RPMI7951 (cell line): ENCODE data around the gene AMOTL1. TPM values are rescaled to one million over a fixed set of nuclear protein-coding genes. Genes with fewer than 3 reads are reported as not detected.
"Not testable (repeated sequence)": the region's sequence is repeated elsewhere in the genome, so short reads cannot be mapped to it uniquely, and the experiment has no call there.

Experiments
- DNase-seq: peaks from one replicate; pipeline ENCODE4 v3.0.0-alpha.2; 2012; ENCODE audit warnings: low read depth
- total RNA-seq: library from RNA; depleted of rRNA; stranded (reverse); fragments of >200 nt; shearing (Covaris generic); gene quantifications from 2 replicates; pipeline ENCODE4 v1.2.3, GENCODE V29; 2014

The AMOTL1 gene
- total RNA-seq, 1 experiment from 2014 or later = 24.8 TPM

- no peak for DNase-seq
Measured at GRCh38 chr11:94820480-94820879, 52.3 kb downstream of the AMOTL1 start.

GRCh38 chr11:94821439-94821838 lies 53.3 kb downstream of the AMOTL1 start:
- no peak for DNase-seq

DNA sequence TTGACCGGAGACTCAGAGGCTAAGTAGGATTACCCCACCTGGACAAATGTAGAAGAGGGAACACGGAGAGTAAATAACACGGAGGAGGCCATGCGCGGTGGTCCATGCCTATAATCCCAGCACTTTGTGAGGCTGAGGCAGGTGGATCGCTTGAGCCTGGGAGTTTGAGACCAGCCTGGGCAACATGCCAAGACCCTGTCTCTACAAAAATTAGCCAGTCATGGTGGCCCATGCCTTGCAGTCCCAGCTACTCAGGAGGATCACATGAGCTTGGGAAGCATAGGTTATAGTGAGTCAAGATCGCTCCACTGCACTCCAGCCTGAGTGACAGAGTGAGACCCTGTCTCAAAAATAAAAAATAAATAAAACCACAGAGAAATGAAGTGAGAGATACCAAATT lies 53.9 kb downstream of the AMOTL1 start:
- DNase-seq = no peak

- no peak for DNase-seq
Measured at GRCh38 chr11:94823102-94823732, 55.1 kb downstream of the AMOTL1 start.

DNA sequence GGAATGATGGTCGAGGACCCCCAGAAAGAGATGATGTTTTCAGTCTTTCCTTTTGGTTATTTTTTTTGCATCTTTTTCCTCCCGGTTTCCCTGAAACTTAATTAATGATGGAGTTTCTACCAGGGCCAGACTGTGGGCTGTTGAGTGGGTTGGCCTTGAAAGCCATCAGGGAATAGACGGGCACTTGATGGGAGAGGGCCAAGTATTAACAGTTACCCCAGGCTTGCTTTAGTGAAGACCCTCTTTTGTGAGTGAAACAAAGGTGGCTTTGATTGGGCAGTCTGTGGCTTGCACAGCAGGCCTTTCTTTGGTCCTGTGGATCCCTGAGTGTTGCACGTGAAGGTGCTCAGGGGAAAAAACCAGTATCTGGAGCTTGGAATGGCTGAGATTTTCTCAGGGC lies 56.9 kb downstream of the AMOTL1 start:
- peak; percentile 27 for DNase-seq

- no peak for DNase-seq
Measured at GRCh38 chr11:94825481-94825880, 57.3 kb downstream of the AMOTL1 start.

DNA sequence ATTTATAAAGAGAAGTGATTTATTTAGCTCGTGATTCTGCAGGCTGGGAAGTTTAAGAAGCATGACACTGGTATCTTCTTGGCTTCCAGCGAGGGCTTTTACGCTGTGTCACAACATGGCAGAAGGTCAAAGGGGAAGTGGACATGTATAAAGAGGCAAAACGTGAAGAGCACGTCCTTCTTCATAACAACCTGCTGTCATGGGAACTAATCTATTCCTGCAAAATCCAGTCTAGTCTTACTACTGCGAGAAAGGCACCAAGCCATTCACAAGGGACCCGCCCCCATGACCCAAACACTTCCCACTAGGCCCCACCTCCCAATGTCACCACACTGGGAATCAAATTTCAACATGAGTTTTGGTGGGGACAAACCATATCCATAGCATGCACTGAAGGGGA lies 58.3 kb downstream of the AMOTL1 start:
- no peak for DNase-seq

DNA sequence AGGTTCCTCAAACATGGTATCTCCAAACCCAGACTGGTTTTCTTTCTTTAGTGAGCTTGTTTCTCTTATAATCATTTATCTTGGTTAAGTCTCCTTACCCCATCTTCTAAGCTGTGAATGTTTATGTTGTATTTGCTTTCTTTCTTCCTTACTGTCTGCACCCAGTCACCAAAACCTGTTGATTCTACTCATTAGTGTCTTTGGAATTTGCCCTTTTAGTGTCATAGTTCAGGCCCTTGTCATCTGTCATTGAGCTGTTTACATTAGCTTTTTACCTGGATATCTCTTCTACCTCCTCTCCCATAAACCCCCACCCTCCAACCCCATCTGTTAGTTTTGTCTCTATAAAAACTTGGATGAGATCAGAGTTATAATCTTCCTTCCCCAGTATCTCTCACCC lies 59.9 kb downstream of the AMOTL1 start:
- DNase-seq = no peak

GRCh38 chr11:94830722-94831510 lies 62.8 kb downstream of the AMOTL1 start:
- no peak for DNase-seq

- no peak for DNase-seq
Measured at GRCh38 chr11:94831529-94831928, 63.4 kb downstream of the AMOTL1 start.

DNA sequence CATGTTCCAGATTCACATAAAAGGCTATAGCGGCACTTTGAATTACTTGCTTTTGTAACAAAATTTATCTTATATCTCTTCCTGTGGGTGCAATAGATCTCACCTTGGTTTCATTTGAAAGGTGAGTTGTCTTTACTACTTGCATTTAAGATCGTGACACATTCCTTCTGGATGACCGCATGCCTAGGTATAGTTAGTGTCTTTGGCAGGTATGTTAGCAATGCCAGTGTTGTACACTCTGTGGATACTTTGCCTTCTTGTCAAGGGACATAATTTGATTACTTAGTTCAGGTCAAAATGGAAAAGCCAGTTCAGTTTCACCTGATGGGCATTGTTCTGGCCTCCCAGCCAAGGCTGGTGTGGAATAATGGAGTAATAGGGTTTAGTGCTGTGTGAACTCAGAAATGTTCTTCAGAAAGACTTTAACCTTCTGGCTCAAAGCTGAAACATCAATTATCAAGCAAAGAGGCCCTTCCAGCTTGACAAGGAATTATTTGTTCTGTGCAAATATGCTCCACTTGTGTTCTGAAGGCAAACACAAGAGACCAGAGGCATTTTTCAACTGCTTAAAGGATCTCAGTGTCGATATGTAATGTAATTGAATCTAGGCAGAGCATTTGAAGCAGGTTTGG lies 64.6 kb downstream of the AMOTL1 start:
- no peak for DNase-seq

GRCh38 chr11:94834911-94835593 lies 66.9 kb downstream of the AMOTL1 start:
- DNase-seq = peak; percentile 1

DNA sequence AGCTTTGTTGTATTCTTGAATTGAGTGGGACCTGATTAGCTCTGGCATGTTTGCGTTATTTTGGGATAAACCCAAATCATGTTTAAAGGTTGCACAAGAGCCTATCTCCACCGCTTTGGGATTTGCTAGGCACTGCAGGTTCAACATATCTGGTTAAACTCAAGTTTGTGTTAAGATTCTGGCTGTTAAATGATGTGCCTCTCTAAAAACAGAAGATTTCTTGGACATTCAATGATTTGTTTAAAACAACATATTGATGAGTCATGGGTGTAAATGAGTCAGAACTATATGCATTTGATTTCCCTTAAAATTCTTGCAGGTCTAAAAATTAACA lies 67.4 kb downstream of the AMOTL1 start:
- peak; percentile 4 for DNase-seq

DNA sequence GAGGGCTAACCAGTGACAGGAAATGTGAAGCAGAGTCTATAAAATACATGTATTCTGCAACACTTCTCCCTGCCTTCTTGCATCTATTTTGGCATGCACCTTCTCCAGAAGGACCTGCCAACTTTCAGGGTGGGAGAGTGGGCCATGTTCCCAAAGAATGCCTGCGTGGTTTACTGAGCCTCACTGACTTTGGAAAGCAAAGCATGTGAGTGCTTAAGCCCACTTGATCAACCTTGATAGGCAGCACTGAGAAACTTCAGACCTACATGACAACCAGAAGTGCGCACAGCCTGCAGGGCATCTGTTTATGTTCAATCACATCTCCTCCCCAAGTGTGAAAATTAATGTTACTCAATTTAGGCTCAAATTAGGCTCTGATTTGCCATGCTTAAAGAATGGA lies 69.2 kb downstream of the AMOTL1 start:
- no peak for DNase-seq

- DNase-seq = no peak
Measured at GRCh38 chr11:94838027-94838731, 70.0 kb downstream of the AMOTL1 start.

DNA sequence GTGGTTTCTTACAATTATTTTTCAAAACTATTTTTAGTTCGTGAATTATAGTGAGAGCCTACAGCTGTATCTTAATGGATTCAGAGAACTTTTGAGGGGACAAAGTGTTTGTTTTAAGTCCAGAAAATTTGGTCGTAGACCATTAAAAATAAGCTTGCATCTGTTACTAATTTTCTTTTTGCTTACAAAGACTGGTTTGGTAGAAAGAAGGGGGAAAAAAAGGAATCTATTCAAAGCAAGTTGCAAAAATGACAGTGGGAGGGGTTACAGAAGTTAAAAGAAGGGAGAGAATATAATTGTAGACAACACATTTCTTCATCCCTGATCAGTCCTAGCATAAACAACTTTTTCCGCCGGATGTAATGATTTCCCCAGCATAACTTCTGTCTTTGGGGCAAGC lies 72.1 kb downstream of the AMOTL1 start:
- DNase-seq = no peak

DNA sequence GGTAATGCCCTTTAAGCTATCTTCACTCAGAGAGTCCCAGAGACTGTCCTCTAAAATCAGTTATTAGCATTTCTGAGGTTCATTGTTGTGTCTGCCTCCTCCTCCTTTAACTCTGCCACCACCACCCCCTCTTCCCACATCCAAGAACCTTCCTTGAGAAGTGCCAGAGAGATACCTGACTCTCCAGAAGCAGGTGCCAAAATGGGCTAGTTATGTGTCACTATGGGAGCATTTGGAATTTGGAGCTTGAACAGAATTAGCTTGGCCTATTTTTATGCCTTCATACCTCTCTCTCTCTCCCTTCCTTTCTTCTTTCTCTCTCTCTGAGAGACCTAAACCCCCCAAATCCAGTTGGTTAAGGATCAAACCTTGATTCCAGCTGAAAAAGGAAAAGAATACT lies 75.9 kb downstream of the AMOTL1 start:
- DNase-seq = no peak

DNA sequence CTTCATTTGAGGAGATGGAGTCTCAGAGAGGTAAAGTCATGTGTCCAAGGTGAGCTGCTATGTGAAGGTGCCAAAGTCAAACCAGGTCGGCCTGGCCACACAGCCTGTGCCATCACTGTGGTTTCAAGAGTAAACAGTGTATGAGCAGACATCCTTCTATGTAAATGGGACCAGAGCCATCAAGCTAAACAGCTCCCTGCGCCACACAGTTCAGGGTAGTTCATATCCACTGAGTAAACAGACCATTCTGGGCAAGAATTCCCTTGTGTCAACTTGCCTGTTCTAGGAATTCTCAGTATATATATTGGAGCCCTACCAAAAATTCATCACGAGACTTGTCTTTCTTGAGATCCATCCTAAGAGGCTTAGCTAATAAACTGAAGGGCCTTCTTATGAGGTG lies 77.5 kb downstream of the AMOTL1 start:
- DNase-seq = no peak

DNA sequence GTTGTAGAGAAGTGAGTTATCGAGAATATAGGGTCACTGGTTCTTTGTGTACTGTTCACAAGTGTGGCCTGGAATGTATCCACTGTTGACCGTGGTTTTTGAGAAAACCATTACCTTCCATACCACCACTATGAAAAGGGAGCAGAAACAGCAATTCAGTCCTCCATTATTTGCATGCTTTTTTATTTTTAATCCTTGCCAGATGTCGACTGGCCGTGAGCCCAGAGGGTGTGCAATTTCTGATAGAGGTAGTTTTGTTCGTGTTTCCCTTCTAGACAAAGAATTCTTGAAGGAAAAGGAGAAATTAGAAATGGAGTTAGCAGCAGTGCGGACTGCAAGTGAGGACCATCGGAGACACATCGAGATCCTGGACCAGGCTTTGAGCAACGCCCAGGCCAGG lies 81.7 kb downstream of the AMOTL1 start:
- peak; percentile 47 for DNase-seq

GRCh38 chr11:94851864-94852636 lies 83.9 kb downstream of the AMOTL1 start:
- DNase-seq = no peak

- DNase-seq = not testable (repeated sequence)
Measured at GRCh38 chr11:94853288-94853687, 85.1 kb downstream of the AMOTL1 start.
